VCaP (cell line): ENCODE results near the gene BAZ2B.
"Not testable (repeated sequence)": the region's sequence is repeated elsewhere in the genome, so short reads cannot be mapped to it uniquely, and the experiment has no call there.

Source experiments
- H3K27ac ChIP-seq: fragments of 450-650 bp; 2 replicates; pipeline ENCODE4 v1.5.1; 2017
- CTCF ChIP-seq: fragments of 450-650 bp; conservative IDR thresholded peaks from 2 replicates; pipeline ENCODE4 v1.5.1; 2017; ENCODE audit warnings: mild to moderate bottlenecking, moderate library complexity

BAZ2B gene

GRCh38 chr2:159419403-159419802 is 196.9 kb downstream of the BAZ2B start:
- no peak for TF ChIP-seq CTCF

GRCh38 chr2:159411460-159411859 is 204.9 kb downstream of the BAZ2B start:
- TF ChIP-seq CTCF, result no peak
- no peak overlapping the region for H3K27ac ChIP-seq

More at GRCh38 chr2:159419403-159419802, 196.9 kb downstream of the BAZ2B start:
- H3K27ac ChIP-seq, result no peak overlapping the region

- TF ChIP-seq CTCF, result no peak
Measured at GRCh38 chr2:159410276-159410675, 206.1 kb downstream of the BAZ2B start.

GRCh38 chr2:159409116-159409800 is 207.1 kb downstream of the BAZ2B start:
- no peak for TF ChIP-seq CTCF

More at GRCh38 chr2:159410276-159410675, 206.1 kb downstream of the BAZ2B start:
- H3K27ac ChIP-seq, result no peak overlapping the region

GRCh38 chr2:159402790-159403189 is 213.6 kb downstream of the BAZ2B start:
- no peak overlapping the region for H3K27ac ChIP-seq

More at GRCh38 chr2:159409116-159409800, 207.1 kb downstream of the BAZ2B start:
- no peak overlapping the region for H3K27ac ChIP-seq

GRCh38 chr2:159402160-159402559 is 214.2 kb downstream of the BAZ2B start:
- not testable (repeated sequence) for H3K27ac ChIP-seq

More at GRCh38 chr2:159402790-159403189, 213.6 kb downstream of the BAZ2B start:
- no peak for TF ChIP-seq CTCF

- TF ChIP-seq CTCF, result no peak
- peak overlapping the region; percentile 30; the same call in 1 of the 2 replicates for H3K27ac ChIP-seq
Measured at GRCh38 chr2:159399716-159400415, 216.5 kb downstream of the BAZ2B start.

- TF ChIP-seq CTCF, result no peak
Measured at GRCh38 chr2:159396799-159397198, 219.5 kb downstream of the BAZ2B start.

More at GRCh38 chr2:159396799-159397198, 219.5 kb downstream of the BAZ2B start:
- H3K27ac ChIP-seq, result no peak overlapping the region
